C4-2B (cell line): ENCODE results near the gene USP34.

Experiments used
- ZFX ChIP-seq: fragments of 450-650 bp; IDR thresholded peaks from 2 replicates; pipeline ENCODE4 v1.6.1; 2017
- TF ChIP-seq, protein P1 (sequence below): fragments of 450-650 bp; conservative IDR thresholded peaks from 2 replicates; pipeline ENCODE4 v1.5.1; 2017; ENCODE audit warnings: mild to moderate bottlenecking

GRCh38 chr2:61415265-61415664 is 55.6 kb downstream of the USP34 start:
- TF ChIP-seq, protein P1, sequence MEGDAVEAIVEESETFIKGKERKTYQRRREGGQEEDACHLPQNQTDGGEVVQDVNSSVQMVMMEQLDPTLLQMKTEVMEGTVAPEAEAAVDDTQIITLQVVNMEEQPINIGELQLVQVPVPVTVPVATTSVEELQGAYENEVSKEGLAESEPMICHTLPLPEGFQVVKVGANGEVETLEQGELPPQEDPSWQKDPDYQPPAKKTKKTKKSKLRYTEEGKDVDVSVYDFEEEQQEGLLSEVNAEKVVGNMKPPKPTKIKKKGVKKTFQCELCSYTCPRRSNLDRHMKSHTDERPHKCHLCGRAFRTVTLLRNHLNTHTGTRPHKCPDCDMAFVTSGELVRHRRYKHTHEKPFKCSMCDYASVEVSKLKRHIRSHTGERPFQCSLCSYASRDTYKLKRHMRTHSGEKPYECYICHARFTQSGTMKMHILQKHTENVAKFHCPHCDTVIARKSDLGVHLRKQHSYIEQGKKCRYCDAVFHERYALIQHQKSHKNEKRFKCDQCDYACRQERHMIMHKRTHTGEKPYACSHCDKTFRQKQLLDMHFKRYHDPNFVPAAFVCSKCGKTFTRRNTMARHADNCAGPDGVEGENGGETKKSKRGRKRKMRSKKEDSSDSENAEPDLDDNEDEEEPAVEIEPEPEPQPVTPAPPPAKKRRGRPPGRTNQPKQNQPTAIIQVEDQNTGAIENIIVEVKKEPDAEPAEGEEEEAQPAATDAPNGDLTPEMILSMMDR: no peak
- no peak for TF ChIP-seq ZFX
